ENCODE data around the gene KRTCAP3. TPM values are rescaled to one million over a fixed set of nuclear protein-coding genes. Genes with fewer than 3 reads are reported as not detected.

The KRTCAP3 gene
- total and polyA plus RNA-seq, 9 of the 15 experiments (the other 6 are each of a cell fraction or from before 2014, with no cell fraction given) = 0.24 to 1.4 (median 0.73) TPM

- TF ChIP-seq CHD7 (IDR thresholded peaks at IDR 0.05; ENCODE audit: low read depth, low read length) (no peak), TFAM (CRISPR knock-in tag; conservative IDR thresholded peaks at IDR 0.05) (no peak), ZNF75A (CRISPR knock-in tag; IDR thresholded peaks at IDR 0.05) (no peak), ZBTB26 (CRISPR knock-in tag; IDR thresholded peaks at IDR 0.05) (no peak), NKRF (IDR thresholded peaks at IDR 0.05; ENCODE audit: borderline replicate concordance) (peak; percentile 43; the same call in 1 of the 2 replicates), SMARCA5 (IDR thresholded peaks at IDR 0.05) (no peak), TAF9B (IDR thresholded peaks at IDR 0.05; ENCODE audit: partially characterized antibody) (peak; percentile 34), ZNF174 (CRISPR knock-in tag; IDR thresholded peaks at IDR 0.05) (no peak), DNMT1 (IDR thresholded peaks at IDR 0.05) (no peak), ZBTB7A (IDR thresholded peaks at IDR 0.05; ENCODE audit: borderline replicate concordance, control insufficient read depth, low read depth, low read length) (peak; percentile 81; the same call in 1 of the 2 replicates), MEIS2 (IDR thresholded peaks at IDR 0.05; ENCODE audit: partially characterized antibody) (peak; percentile 74), EGR1 (conservative IDR thresholded peaks at IDR 0.05) (0 out of 2 replicates have a peak, but pooled peaks have one; percentile 5), HMGN3 (IDR thresholded peaks at IDR 0.05; ENCODE audit: borderline replicate concordance, extremely low read depth, insufficient read length, low read depth, low read length) (peak; percentile 20)
Observed at GRCh38 chr2:27428978-27429541, 13.1 kb upstream of the KRTCAP3 start (continued).
